NCI-H1048 (cell line): Measurements from ENCODE around the gene IL22RA2.
"Not testable (repeated sequence)": the region's sequence is repeated elsewhere in the genome, so short reads cannot be mapped to it uniquely, and the experiment has no call there.

Experiments used
- DNase-seq: peaks from one replicate; lab custom pipeline; 2025; lab: John Stamatoyannopoulos, UW

Gene IL22RA2

DNA sequence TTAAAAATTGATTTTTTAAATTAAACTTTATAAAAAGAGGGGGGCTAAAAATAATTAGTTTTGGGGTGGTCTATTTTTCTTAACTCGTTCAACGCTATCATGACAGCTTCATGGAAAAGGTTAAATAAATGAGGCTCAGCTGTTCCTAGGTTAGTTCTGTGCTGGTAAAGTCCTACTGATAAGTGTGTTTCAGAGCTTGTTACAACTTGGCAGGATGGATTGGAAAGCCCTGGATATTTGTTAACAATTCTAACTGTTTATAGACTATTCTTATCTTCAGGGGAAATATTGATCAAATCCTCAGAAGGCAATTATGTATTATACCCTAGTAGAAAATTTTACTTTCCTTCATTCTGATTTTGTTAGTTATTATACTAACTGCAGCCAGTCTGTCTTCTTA is 50.4 kb downstream of the IL22RA2 start:
- DNase-seq: no peak

DNA sequence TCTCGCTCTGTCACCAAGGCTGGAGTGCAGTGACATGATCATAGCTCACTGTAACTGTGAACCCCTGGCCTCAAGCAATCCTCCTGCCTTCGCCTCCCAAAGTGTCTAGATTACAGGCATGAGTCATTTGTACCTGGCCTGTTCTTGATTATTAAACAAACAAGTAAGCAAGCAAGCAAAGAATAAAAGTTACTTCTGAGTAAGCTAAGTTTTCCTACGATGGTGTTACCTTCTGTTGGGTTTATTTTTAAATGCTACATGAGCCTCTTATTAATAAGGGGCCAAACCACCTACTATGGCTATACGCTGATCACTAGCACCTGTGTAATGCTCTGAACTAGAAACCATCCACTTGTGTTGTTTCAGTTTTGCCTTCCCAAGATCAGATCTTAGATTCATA is 50.8 kb downstream of the IL22RA2 start:
- DNase-seq: no peak

DNA sequence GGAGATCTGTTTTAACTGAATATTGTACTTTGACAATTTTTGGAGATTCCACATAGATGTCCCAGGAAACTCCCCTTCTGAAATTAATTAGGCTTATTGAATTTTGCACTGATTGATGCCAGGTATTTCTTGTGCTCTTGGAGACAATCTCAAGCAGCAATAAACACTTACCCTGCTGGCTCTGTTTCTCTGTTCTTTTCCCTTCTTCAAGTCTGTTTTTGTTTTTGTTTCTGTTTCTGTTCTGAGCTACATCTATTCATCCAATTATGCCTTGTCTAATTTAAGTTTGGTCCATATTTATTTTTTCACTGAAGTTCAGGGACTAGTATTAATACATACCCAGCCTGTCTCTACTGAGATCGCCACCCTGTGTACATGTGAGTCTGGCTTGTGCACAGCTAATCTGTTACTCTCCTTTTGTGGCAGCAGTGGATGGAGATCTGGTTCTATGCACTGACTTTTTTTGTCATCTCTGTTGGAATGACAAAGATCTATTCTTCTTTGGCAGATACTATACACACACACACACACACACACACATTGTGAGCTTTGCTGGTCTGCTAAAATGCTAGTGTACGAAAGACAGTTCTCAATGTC is 51.9 kb downstream of the IL22RA2 start:
- no peak for DNase-seq

DNA sequence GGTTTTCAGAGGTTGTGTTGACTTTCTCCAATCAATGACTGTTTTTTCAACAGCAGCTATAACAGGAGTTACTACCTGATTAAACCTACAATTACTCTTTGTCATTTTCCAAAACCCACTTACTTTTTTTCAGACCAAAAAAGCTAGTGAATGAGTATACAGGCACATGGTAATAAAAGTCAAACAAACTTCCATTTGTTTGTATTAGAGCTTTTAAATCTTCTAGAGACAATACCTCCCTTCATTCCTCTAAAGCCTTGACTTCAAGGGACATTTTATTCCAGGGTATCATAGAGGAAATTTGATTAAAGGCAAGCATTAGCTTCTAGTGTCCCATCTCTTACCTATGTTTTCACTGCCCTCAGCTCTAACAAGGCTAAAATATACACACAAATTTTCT is 52.7 kb downstream of the IL22RA2 start:
- DNase-seq: no peak

DNA sequence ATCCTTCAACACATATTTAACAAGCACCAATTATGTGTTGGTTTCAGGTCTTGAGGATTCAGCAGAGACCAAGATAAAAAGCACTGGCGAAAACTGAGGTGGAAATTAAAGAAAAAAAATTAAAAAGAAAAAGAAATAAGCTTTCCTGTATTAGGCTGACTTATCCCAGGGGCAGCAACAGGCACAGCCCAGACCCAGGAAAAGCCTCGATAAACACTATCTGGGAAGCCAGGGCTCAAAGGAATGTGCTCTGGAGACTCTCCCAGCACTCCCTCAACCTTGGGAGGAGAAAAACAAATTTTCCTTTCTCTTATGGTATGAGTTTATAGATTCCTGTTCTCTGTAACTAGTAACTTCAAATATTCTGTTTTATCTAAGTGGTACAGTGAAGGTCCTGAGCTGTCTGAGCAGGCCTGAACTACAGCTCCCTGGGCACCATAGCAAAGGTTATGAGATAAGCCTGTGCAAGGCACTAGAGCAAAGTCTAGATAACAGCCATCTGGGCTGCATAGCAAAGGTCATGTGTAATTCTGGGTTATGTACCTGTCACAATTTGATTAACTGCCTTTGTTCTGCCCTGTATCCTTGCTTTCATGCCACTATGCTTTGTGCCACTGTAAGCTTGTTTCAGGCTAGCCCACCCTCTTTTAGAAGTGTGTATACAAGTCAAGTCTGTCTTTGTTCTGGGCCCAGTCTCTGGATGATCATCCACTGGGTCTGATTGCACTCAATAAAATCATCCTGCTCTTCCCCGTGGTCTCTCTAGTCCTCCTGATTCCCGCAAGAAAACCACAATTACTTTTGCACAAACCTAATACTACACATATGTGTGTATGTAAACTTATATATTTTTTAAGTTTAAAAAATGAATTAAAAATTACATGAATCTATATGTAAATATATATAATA is 54.0 kb downstream of the IL22RA2 start:
- DNase-seq: no peak

DNA sequence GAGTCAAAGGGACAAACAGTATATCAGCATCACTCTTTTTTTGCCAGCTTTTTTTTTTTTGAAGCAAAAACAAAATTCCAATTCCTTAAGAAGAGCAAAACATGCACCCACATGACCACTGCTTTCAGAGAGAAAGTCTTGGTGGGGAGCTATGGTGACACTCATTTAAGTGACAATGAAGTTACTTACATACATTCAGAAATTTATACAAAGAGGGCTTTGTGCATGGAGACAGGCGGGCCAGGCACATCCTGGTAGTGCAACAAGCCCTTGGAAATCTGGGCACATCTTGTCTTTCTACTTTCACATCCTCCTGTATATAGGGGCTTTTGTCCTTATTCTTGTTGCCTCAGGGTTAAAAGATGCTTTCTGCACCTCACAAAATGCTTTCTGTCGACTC is 55.9 kb downstream of the IL22RA2 start:
- no peak for DNase-seq

DNA sequence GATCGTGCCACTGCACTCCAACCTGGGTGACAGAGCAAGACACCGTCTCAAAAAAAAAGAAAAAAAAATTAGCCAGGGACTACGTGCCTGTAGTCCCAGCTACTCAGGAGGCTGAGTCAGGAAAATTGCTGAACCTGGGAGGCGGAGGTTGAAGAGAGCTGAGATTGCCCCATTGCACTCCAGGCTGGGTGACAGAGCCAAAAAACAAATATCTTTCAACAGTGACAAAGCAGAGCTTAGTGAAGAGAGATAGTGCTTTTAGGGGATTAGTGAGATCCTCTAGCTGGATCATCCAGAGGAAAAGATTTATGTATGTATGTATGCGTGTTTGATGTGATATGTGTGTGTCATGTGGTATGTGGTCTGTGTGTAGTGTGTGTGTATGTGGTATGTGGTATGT is 56.6 kb downstream of the IL22RA2 start:
- DNase-seq: no peak

DNA sequence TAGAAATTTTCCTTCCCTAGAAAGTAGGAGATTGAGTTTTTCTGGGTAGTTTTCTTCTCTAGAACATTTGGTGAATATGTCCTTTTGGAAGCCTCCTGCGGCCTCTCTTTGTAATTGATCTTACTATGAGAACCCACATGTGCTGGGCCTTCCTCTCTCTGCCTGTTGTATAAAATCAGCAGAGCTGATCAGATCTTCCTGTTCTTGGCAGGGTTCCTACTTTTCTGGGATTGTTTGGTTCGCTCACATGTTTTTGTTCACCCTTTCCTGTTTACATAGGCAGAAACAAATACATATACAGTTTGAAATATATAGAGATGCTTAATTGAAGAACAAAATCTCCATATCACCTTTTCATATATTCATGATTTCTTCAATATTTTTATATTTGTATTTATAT is 57.8 kb downstream of the IL22RA2 start:
- no peak for DNase-seq

DNA sequence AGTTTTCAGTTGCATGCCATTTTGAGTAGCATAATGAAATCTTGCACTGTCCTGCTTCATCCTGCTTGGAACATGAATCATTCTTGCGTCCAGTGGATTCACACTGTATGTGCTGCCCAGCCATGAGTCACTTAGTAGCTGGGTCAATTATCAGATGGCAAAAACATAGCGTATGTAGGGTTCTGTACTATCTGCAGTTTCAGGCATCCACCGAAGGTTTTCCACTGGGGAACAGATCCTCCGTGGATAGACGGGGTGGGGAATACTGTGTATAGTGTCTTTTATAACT is 61.4 kb downstream of the IL22RA2 start:
- DNase-seq: no peak

DNA sequence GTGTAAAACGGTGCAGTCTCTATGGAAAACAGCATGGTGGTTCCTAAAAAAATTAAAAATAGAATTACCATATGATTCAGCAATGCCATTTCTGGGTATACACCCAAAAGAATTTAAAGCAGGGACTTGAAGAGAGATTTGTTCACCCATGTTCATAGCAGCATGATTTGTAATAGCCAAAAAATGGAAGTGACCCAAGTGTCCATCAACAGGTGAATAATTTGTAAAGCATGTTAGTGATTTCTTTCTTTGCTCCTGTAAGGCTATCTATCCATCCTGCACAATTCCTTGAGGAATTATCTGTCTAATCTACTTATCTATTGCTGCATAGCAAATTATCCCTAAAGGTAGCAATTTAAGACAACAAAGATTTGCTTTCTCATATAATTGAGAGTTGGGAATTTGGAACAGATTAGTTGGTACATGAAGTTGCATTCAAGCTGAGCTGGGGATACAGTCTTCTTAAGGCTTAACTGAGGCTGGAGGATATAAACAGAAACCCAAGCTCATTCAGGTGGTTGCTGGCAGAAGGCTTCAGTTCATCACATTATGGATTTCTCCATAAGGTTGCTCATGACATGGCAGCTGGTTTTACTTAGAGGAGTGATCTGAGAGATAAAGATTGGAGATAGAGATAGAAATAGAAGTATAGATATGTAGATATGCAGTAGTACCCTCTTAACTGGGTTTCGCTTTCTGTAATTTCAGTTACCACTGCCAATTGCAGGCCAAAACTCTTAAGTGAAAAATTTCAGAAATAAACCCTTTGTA is 62.0 kb downstream of the IL22RA2 start:
- DNase-seq: no peak

DNA sequence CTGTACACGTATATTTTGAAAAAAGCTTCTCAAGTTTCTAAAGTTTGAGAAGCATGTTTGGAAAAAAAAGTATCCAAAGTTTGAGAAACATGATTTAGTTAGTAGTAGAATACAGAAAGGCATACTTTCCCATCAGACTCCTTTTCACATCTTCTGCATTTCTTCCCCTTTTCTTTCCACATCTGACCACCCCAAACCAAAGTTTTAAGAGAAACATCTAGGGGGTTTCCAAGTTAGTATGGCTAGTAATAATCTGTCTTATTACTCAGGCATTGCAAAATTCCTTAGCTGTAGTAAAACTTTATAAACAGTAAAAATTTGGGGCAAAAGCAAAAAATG is 65.7 kb downstream of the IL22RA2 start:
- DNase-seq: no peak

DNA sequence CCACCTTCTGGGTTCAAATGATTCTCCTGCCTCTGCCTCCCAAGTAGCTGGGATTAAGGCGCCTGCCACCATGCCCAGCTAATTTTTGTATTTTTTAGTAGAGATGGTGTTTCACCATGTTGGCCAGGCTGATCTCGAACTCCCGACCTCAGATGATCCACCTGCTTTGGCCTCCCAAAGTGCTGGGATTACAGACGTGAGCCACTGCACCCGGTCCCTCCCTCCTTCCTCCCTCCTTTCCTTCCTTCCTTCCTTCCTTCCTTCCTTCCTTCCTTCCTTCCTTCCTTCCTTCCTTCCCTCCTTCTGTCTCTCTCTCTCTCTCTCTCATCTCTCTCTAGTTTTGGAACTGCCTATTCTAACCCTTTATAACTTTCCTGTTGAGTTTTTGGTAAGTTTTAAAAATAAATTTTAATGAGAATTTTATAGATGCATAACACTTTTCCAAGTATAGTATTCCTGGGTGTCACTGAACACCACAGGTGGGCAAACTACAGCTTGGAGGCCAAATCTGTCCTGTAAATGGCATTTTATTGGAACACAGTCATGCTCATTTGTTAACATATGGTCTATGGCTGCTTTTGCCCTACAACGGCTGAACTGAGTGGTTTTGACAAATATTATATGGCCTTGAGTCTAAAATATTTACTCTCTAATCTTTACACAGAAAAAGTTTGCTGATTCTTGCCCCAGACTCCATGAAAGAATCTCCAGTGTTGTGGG is 66.2 kb downstream of the IL22RA2 start:
- DNase-seq: not testable (repeated sequence)

DNA sequence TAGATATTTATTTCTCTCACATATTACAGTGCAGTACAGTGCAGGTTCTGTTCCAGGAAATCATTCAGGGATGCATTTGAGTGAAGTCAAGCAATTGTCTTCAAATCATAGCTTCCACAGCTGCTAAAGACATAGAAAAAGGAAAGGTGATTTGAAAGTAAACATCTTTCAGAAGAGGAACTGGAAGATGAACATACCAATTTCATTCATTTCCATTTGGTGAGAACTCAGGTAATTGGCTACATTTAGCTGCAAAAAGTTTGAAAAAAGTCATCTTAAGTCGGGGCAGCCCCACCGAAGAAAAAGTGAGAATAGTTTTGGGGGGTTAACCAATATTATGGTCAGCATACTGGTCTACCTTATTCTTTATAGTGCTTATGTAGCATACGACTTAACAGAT is 67.3 kb downstream of the IL22RA2 start:
- DNase-seq: no peak

DNA sequence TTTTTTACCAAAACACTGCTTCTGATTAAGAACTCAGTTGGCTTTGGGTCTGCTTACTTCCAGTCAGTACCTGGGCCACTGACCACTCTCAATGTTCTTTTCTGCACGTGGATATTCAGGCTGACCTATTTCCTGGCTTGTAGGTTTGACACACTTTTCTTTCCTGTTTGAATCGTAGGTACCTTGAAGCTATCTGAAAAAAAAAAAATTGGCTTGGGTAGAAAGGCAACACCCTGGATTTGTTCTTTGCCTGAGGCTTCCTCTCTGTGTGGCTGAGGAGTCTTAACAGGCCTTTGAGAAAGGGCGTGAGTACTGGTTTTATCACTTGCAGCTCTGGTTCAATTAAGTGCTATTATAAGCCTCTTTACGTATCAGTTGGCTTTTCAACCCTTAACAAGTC is 68.1 kb downstream of the IL22RA2 start:
- no peak for DNase-seq

DNA sequence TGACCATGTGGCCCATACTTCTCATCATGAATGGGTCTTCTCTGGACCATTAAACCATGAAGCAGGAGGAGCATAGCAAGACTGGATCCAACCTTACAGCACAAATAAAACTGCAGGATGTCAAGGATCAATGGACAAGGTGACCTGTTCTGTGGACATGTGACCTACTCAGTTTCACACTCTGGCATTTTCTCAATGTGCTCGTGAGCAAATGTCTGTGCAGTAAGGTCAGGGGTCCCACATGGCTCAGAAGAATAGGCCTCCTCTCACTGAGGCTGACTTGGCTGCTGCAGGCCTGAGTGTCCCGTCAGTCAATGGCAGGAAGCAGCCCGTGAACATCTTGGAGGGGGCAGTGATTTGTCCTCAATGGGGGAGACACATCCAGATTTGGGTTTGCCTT is 68.5 kb downstream of the IL22RA2 start:
- DNase-seq: no peak

DNA sequence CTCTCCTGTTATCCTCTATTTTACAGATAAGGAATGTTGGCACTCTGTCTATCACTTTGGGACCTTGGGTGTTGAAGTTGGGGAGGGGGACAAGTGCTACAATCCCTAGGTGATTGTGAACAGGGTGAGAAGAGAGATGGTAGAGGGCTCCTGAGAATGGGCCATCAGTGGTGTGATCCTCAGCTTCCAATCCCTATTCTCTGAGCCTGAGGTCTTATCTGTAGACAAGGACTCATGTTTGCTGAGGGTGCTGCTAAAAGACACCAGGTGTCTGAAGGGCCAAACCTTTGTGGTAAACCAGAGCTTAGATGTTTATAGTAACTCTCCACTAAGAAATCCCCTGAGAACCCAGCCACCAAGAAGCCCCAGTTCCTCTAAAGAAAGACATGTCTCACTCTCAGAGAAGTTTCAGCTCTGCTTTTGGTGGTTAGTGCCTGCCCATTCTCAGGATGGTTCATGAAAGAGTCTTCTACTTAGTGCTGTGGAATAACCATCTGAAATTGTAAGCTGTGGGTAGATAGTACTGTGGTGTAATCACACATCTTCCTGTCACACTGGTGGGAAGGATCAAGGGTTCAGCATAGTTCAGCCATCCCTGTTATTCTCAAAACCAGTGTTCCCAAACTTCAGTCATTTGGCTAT is 70.5 kb downstream of the IL22RA2 start:
- no peak for DNase-seq

DNA sequence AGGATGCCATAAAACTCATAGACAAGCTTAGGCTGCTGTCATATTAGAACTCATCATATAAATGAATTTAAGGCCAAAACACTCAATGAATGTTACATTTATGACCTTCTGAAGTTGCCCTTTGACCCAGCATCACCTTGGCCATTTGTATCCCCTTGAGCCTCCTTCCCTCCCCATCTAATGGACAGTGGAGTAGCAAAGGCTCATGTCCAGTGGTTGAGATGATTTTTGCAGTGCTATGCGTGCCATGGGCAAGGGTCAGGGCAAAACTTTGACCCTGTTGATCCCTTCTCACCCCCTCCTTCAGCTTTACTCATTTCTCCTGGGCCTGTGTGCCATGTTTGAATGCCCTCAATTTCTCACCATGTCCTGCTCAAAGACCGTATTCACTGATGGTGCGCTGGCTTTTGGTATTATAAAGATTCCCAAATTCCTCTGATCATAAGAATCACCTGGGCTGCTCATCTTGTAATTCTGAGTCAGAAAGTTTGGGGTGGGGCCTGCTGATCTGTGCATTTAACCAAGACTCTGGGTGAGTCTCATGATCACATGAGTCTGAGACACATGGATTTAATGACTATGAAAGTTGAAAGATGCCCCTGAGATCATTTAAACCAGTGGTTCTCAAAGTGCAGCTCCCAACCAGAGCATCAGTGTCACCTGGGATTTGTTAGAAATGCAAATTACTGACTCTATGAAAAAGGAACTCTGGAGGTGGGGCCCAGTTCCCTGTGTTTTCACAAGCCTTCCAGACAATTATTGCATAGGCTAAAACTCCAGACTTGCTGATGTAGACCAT is 71.2 kb downstream of the IL22RA2 start:
- DNase-seq: no peak

DNA sequence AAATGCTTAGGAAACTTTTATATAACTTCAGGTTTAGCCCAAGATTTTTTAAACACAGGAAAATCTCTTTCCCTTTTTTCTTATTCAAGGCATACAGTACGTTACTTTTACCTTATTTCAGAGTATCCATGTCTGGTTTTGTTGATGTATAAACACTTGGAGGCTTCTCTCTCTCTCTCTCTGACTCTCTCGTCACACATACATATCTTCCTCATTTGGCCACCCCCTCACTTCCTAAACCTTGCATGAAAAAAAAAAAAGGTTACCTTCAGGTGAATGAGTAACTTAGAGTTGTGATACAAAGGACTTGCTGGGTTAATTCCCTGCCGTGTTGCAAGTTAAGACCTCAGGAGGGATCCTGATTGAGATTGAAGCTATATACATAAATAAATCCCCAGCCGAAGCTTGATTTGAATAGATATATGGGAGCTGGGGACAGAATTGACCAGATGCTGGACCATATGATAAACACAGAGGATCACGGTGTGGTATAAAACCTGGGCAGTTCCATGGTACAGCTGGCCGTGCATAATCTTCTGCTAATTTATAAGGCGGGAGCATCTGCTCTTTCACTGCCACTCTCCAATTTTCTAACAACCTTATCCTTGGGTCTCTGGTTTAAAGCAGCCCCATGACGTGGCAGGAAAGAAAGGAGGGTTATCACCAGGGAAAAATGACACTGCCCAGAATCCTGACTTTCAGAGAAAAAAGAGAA is 73.6 kb downstream of the IL22RA2 start:
- DNase-seq: no peak

DNA sequence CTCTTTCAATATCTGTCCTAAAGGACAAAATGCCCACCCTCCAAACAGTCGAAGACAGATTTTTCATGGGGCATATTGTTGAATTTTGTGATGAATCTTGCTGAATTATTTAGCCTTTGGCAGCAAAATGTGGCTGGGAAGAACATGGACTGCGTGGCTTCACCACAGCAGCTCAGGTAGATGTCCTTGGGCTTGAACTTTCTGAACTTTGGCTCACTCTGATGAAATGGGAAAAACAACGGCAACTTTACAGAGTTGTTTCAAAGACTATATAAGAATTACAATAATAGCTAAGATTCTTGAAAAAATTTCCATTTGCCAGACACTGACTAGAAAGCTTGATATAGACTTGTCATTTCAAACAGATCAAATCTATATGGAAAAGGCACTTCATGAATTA is 75.9 kb downstream of the IL22RA2 start:
- DNase-seq: no peak

DNA sequence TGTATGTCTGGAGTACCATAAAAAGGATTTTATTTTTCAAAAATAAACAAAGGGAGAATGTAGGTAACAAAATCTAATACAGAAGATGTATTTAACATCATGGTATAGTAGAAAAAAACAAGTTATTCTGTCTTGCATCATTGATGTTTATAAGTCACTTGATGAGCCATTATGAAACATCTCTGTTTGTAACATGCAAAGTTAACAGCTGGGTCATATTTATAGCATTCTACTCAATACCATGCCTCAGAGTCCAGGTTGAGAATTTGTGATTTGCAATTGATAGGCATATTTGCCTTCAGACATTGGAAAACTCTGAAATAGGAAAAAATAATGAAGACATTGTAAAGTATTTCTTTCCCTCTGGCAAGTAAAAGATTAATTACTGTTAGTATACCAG is 76.4 kb downstream of the IL22RA2 start:
- no peak for DNase-seq
